SK-N-SH (cell line): ENCODE results near the gene KCNQ5. TPM values are rescaled to one million over a fixed set of nuclear protein-coding genes. Genes with fewer than 3 reads are reported as not detected.

Source experiments
- CTCF ChIA-PET: fragments of 300-600, 350-600 bp; formaldehyde crosslinking; extraction: SDS; loops from one replicate; lab custom pipeline; 2021; lab: Yijun Ruan, JAX
- POLR2A ChIA-PET: fragments of 350-600 bp; sonication (Branson Sonifier 250); formaldehyde crosslinking; extraction: SDS; loops from one replicate; lab custom pipeline; 2020; ENCODE audit warnings: antibody characterized with exemption, inconsistent platforms; lab: Yijun Ruan, JAX
- DNase-seq: peaks from one replicate; pipeline ENCODE4 v3.0.0; 2012
- H2AFZ ChIP-seq: fragments of 200-600 bp; sonication (generic); 2 replicates; pipeline ENCODE4 v1.8.1; 2016; ENCODE audit warnings: antibody characterized with exemption, mild to moderate bottlenecking, low read depth
- H3F3A ChIP-seq: fragments of 200-600 bp; sonication (generic); replicated peaks from 2 replicates; pipeline ENCODE3; 2016; ENCODE audit warnings: antibody characterized with exemption, mild to moderate bottlenecking; ENCODE audit not compliant: insufficient read depth
- H3K27ac ChIP-seq, 2 experiments: fragments of 200-500 bp in 1 of 2; fragments of 200-600 bp in 1 of 2; sonication (Bioruptor generic) in 1 of 2; sonication (generic), shearing (Covaris generic) in 1 of 2; 2 replicates each; pipeline versions ENCODE4 v1.5.1 to v1.6.1; 2014 to 2016; ENCODE audit warnings: low read depth in 2 of 2, inconsistent platforms in 1 of 2, low read length in 1 of 2, mild to moderate bottlenecking in 1 of 2, mixed read lengths in 1 of 2
- H3K27me3 ChIP-seq: fragments of 200-600 bp; sonication (generic), shearing (Covaris generic); 2 replicates; pipeline ENCODE4 v1.6.1; 2016; ENCODE audit warnings: mixed run types; ENCODE audit not compliant: insufficient read depth
- H3K36me3 ChIP-seq, 2 experiments: fragments of 200-500 bp in 1 of 2; fragments of 200-600 bp in 1 of 2; sonication (Bioruptor generic) in 1 of 2; sonication (generic) in 1 of 2; replicated peaks in 1 of 2; 2 replicates each; pipeline versions ENCODE3 to v1.5.1; 2014 to 2016; ENCODE audit warnings: low read length in 1 of 2, mild to moderate bottlenecking in 1 of 2; ENCODE audit not compliant: insufficient read depth in 2 of 2, control insufficient read depth in 1 of 2
- H3K4me1 ChIP-seq, 2 experiments: fragments of 200-500 bp in 1 of 2; fragments of 200-600 bp in 1 of 2; sonication (Bioruptor generic) in 1 of 2; sonication (generic), shearing (Covaris generic) in 1 of 2; 2 replicates each; pipeline versions ENCODE4 v1.5.1 to v1.6.1; 2014 to 2016; ENCODE audit warnings: low read depth in 1 of 2, low read length in 1 of 2, mixed run types in 1 of 2; ENCODE audit not compliant: insufficient read depth in 2 of 2, control insufficient read depth in 1 of 2
- H3K4me2 ChIP-seq: fragments of 200-600 bp; sonication (generic), shearing (Covaris generic); 2 replicates; pipeline ENCODE4 v1.6.1; 2017; ENCODE audit warnings: mixed run types
- H3K4me3 ChIP-seq, 2 experiments: fragments of 200-500 bp in 1 of 2; fragments of 200-600 bp in 1 of 2; sonication (Bioruptor generic) in 1 of 2; sonication (generic), shearing (Covaris generic) in 1 of 2; 2 replicates each; pipeline versions ENCODE4 v1.5.1 to v1.8.1; 2014 to 2016; ENCODE audit warnings: low read depth in 2 of 2, inconsistent platforms in 1 of 2, low read length in 1 of 2, mild to moderate bottlenecking in 1 of 2, mixed read lengths in 1 of 2, moderate library complexity in 1 of 2
- H3K79me2 ChIP-seq: fragments of 200-600 bp; sonication (generic); 2 replicates; pipeline ENCODE4 v1.8.1; 2017; ENCODE audit warnings: mild to moderate bottlenecking; ENCODE audit not compliant: insufficient read depth
- H3K9ac ChIP-seq: fragments of 200-600 bp; sonication (generic); 2 replicates; pipeline ENCODE4 v1.6.1; 2017; ENCODE audit warnings: mixed run types
- H3K9me2 ChIP-seq: fragments of 200-600 bp; sonication (generic); 2 replicates; pipeline ENCODE4 v1.6.1; 2017; ENCODE audit warnings: mixed run types
- H3K9me3 ChIP-seq: fragments of 200-600 bp; sonication (generic); 2 replicates; pipeline ENCODE4 v1.6.1; 2017; ENCODE audit warnings: mixed run types, mild to moderate bottlenecking, moderate library complexity
- H4K20me1 ChIP-seq: fragments of 200-600 bp; sonication (generic); 2 replicates; pipeline ENCODE4 v1.6.1; 2017; ENCODE audit warnings: mild to moderate bottlenecking, mixed run types; ENCODE audit not compliant: insufficient read depth
- ELF1 ChIP-seq: IDR thresholded peaks from 2 replicates; pipeline ENCODE4 v1.4.0; 2012
- FOSL2 ChIP-seq: IDR thresholded peaks from 2 replicates; pipeline ENCODE4 v1.4.0; 2012; ENCODE audit warnings: low read depth, mild to moderate bottlenecking, moderate library complexity, borderline replicate concordance
- FOXJ3 ChIP-seq: sonication (generic); formaldehyde crosslinking; IDR thresholded peaks from 2 replicates; pipeline ENCODE4 v1.5.1; 2020; ENCODE audit warnings: mild to moderate bottlenecking, missing genetic modification reagents
- GABPA ChIP-seq: IDR thresholded peaks from 2 replicates; pipeline ENCODE4 v1.4.0; 2012; ENCODE audit warnings: low read depth, mild to moderate bottlenecking
- GATA2 ChIP-seq: sonication (generic); formaldehyde crosslinking; IDR thresholded peaks from 2 replicates; pipeline ENCODE4 v1.5.0; 2020; ENCODE audit warnings: mild to moderate bottlenecking, missing genetic modification reagents
- MEF2A ChIP-seq: IDR thresholded peaks from 2 replicates; pipeline ENCODE4 v1.4.0; 2012; ENCODE audit warnings: low read depth, borderline replicate concordance
- NFIC ChIP-seq: IDR thresholded peaks from 2 replicates; pipeline ENCODE4 v1.4.0; 2012; ENCODE audit warnings: borderline replicate concordance
- RAD21 ChIP-seq: IDR thresholded peaks from 2 replicates; pipeline ENCODE4 v1.6.1; 2012; ENCODE audit warnings: mild to moderate bottlenecking, low read length
- RFX5 ChIP-seq: IDR thresholded peaks from 2 replicates; pipeline ENCODE4 v1.6.1; 2012; ENCODE audit warnings: mild to moderate bottlenecking, improper control_type of control experiment, low read length
- SIN3A ChIP-seq: IDR thresholded peaks from 2 replicates; pipeline ENCODE4 v1.6.1; 2012; ENCODE audit warnings: low read depth, mild to moderate bottlenecking, low read length, moderate library complexity, borderline replicate concordance
- SMC3 ChIP-seq: IDR thresholded peaks from 2 replicates; pipeline ENCODE4 v1.6.1; 2012; ENCODE audit warnings: low read depth, low read length, improper control_type of control experiment
- TAF1 ChIP-seq: IDR thresholded peaks from 2 replicates; pipeline ENCODE4 v1.6.1; 2012; ENCODE audit warnings: low read depth, mild to moderate bottlenecking, low read length, moderate library complexity, borderline replicate concordance
- TEAD4 ChIP-seq: IDR thresholded peaks from 2 replicates; pipeline ENCODE4 v1.4.0; 2012; ENCODE audit warnings: mild to moderate bottlenecking, borderline replicate concordance; ENCODE audit not compliant: insufficient read depth
- YY1 ChIP-seq: IDR thresholded peaks from 2 replicates; pipeline ENCODE4 v1.4.0; 2012; ENCODE audit warnings: low read depth, mild to moderate bottlenecking
- ZBTB33 ChIP-seq: IDR thresholded peaks from 2 replicates; pipeline ENCODE4 v1.4.0; 2012; ENCODE audit warnings: low read depth, borderline replicate concordance
- WGBS: methylation state at CpG from one replicate; pipeline ENCODE4 v1.1.6; 2017; ENCODE audit warnings: low lambda C conversion rate; 5-methylcytosine and 5-hydroxymethylcytosine counted together
- polyA plus RNA-seq, 3 experiments: library from polyadenylated mRNA; depleted of rRNA; stranded (reverse); fragments of >200 nt; gene quantifications; 2 replicates each; pipeline ENCODE4 v1.2.3, GENCODE V29; 2012
- TF ChIP-seq, protein P1 (sequence below): fragments of 150-350 bp; IDR thresholded peaks from 2 replicates; pipeline ENCODE4 v1.6.1; 2017; ENCODE audit warnings: antibody characterized with exemption, low read length, low read depth, borderline replicate concordance

The KCNQ5 gene
- polyA plus RNA-seq, 1 of the 3 experiments (the other 2 are of a cell fraction): 3.2 TPM

DNA sequence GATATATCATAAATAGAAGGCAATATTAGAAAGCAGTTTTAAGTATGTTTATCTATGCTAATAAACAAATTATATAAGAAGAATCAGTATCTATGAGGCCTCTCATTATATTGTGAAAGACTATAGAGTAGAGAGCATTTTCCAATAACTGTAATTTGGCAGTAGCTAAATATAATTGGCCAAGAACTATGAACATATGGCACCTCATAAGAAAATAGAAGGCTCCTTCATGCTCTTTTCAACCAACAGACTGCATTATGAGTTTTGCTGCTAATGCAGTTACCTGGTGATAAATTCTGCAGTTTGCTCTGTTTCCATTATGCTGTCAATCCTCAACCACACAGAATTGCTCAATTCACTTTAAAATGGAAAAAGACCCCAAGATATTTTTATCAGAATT is 382.4 kb downstream of the KCNQ5 start:
- H3K9me3 ChIP-seq: no peaks in the 10 kb centered on the region
- no peak overlapping the region for H3K27ac ChIP-seq
- H3K4me2 ChIP-seq: no peak overlapping the region
- ChIA-PET POLR2A (no interaction called here), CTCF (no interaction called here)
- peaks cover 0 to 2% of the 10 kb centered on the region in 2 experiments; a peak in 2 of 4 replicates for H3K4me1 ChIP-seq
- H3K36me3 ChIP-seq: peaks cover 0 to 24% of the 10 kb centered on the region in 2 experiments
- TF ChIP-seq GABPA: no peak
- TF ChIP-seq RFX5: no peak
- TF ChIP-seq MEF2A: no peak
- TF ChIP-seq RAD21: no peak
- no peak for TF ChIP-seq TAF1
- no peak for TF ChIP-seq SIN3A
- TF ChIP-seq YY1: no peak
- no peak for TF ChIP-seq FOSL2
- no peak for TF ChIP-seq ZBTB33
- no peak for TF ChIP-seq GATA2 (CRISPR knock-in tag)
- TF ChIP-seq NFIC: no peak
- no peak for TF ChIP-seq FOXJ3
- TF ChIP-seq SMC3: no peak
- no peak for TF ChIP-seq ELF1
- TF ChIP-seq, protein P1, sequence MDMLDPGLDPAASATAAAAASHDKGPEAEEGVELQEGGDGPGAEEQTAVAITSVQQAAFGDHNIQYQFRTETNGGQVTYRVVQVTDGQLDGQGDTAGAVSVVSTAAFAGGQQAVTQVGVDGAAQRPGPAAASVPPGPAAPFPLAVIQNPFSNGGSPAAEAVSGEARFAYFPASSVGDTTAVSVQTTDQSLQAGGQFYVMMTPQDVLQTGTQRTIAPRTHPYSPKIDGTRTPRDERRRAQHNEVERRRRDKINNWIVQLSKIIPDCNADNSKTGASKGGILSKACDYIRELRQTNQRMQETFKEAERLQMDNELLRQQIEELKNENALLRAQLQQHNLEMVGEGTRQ: no peak
- H3K79me2 ChIP-seq: no peaks in the 10 kb centered on the region
- no peaks in the 10 kb centered on the region for H4K20me1 ChIP-seq
- H2AFZ ChIP-seq: no peak overlapping the region
- H3K9me2 ChIP-seq: no peaks in the 10 kb centered on the region
- no peak for DNase-seq
- H3K4me3 ChIP-seq: no peak overlapping the region
- H3K9ac ChIP-seq: no peak overlapping the region
- H3F3A ChIP-seq: no peaks in the 10 kb centered on the region
- no peaks in the 10 kb centered on the region for H3K27me3 ChIP-seq

DNA sequence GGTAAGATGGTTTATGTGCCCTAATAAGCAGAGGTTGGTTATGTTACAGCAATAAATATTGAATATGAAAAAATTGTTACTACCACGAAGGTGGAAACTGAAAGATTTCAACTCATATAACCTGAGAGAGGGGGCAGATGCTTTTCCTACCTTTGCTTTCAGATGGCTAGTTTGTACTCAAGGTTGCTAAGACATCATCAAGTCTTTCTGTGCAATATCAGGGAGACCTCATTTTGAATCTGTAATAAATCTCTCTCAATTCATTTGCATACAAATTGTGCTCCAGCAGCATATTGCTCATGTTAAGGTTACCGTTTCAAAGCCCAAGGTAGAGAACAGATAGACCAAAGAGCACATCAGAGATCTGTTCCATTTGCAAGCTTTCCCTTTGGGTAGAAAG is 383.0 kb downstream of the KCNQ5 start:
- Histone ChIP-seq H3K4me1 (peaks cover 0 to 2% of the 10 kb centered on the region in 2 experiments; a peak in 2 of 4 replicates), H3K4me2 (no peak overlapping the region), H3K27ac (no peak overlapping the region), H3K36me3 (peaks cover 0 to 29% of the 10 kb centered on the region in 2 experiments), H2AFZ (no peak overlapping the region), H4K20me1 (no peaks in the 10 kb centered on the region), H3K27me3 (no peaks in the 10 kb centered on the region), H3K9me2 (no peaks in the 10 kb centered on the region), H3F3A (no peaks in the 10 kb centered on the region), H3K4me3 (no peak overlapping the region), H3K9me3 (no peaks in the 10 kb centered on the region), H3K79me2 (no peaks in the 10 kb centered on the region), H3K9ac (no peak overlapping the region)
- DNase-seq: no peak
- 81% methylated on average over 2 of the region's 2 CpGs for WGBS
- TF ChIP-seq ZBTB33: no peak
- TF ChIP-seq TEAD4: no peak
- ChIA-PET POLR2A (no interaction called here), CTCF (no interaction called here)
